Glutamatergic neuron (in vitro differentiated cells): ENCODE measurements around the gene COL6A1. TPM values are rescaled to one million over a fixed set of nuclear protein-coding genes. Genes with fewer than 3 reads are reported as not detected.

Source experiments
- DNase-seq: peaks from one replicate; pipeline ENCODE4 v3.0.0; 2022
- H3K27ac Mint-ChIP-seq: one replicate; pipeline ENCODE4 v1.8.0; 2020; ENCODE audit warnings: mild to moderate bottlenecking, mixed read lengths, inconsistent platforms; ENCODE audit not compliant: unreplicated experiment
- H3K27me3 Mint-ChIP-seq: one replicate; pipeline ENCODE4 v1.8.0; 2020; ENCODE audit warnings: mild to moderate bottlenecking, moderate library complexity, mixed read lengths, inconsistent platforms; ENCODE audit not compliant: unreplicated experiment
- H3K36me3 Mint-ChIP-seq: one replicate; pipeline ENCODE4 v1.8.0; 2020; ENCODE audit warnings: mild to moderate bottlenecking, mixed read lengths, inconsistent platforms; ENCODE audit not compliant: unreplicated experiment
- H3K4me1 Mint-ChIP-seq: one replicate; pipeline ENCODE4 v1.8.0; 2020; ENCODE audit warnings: mild to moderate bottlenecking, low read depth, mixed read lengths, inconsistent platforms; ENCODE audit not compliant: unreplicated experiment
- H3K4me3 Mint-ChIP-seq: one replicate; pipeline ENCODE4 v1.8.0; 2020; ENCODE audit warnings: mild to moderate bottlenecking, mixed read lengths, inconsistent platforms; ENCODE audit not compliant: unreplicated experiment
- H3K9me3 Mint-ChIP-seq: one replicate; pipeline ENCODE4 v1.8.0; 2020; ENCODE audit warnings: mild to moderate bottlenecking, moderate library complexity, mixed read lengths, inconsistent platforms; ENCODE audit not compliant: unreplicated experiment
- CTCF ChIP-seq: fragments of 200-600 bp; sonication (generic); IDR thresholded peaks from one replicate; pipeline ENCODE4 v1.5.0; 2021; ENCODE audit not compliant: partially characterized antibody, unreplicated experiment
- total RNA-seq: library from RNA; stranded (reverse); fragmentation: NEBNext Ultra II Directional; extraction: Animal tissue kit (Norgen Biotek cat#: 25700); gene quantifications from one replicate; pipeline ENCODE4 v1.2.1, GENCODE V29; 2021; ENCODE audit not compliant: unreplicated experiment

The COL6A1 gene
- total RNA-seq, 1 donor from 2014 or later, result 407 TPM

GRCh38 chr21:45945868-45946210, 35.7 kb upstream of the COL6A1 start:
- no peak overlapping the region for H3K4me3 Mint-ChIP-seq
- peaks cover 19% of the 10 kb centered on the region for H3K9me3 Mint-ChIP-seq
- H3K36me3 Mint-ChIP-seq, result peaks cover 18% of the 10 kb centered on the region
- peaks cover 3% of the 10 kb centered on the region for H3K4me1 Mint-ChIP-seq
- H3K27me3 Mint-ChIP-seq, result peaks cover 7% of the 10 kb centered on the region
- TF ChIP-seq CTCF, result no peak
- no peak for DNase-seq
- no peak overlapping the region for H3K27ac Mint-ChIP-seq

- no peak for DNase-seq
- Mint-ChIP-seq H3K27me3 (peaks cover 7% of the 10 kb centered on the region), H3K27ac (no peak overlapping the region), H3K4me1 (peaks cover 3% of the 10 kb centered on the region), H3K4me3 (no peak overlapping the region), H3K9me3 (peaks cover 15% of the 10 kb centered on the region), H3K36me3 (peaks cover 21% of the 10 kb centered on the region)
- no peak for TF ChIP-seq CTCF
Observed at GRCh38 chr21:45947296-45947695, 34.3 kb upstream of the COL6A1 start.

- H3K4me3 Mint-ChIP-seq, result no peak overlapping the region
- H3K36me3 Mint-ChIP-seq, result peaks cover 23% of the 10 kb centered on the region
- no peak for DNase-seq
- peaks cover 3% of the 10 kb centered on the region for H3K27me3 Mint-ChIP-seq
- no peak overlapping the region for H3K27ac Mint-ChIP-seq
- peaks cover 13% of the 10 kb centered on the region for H3K9me3 Mint-ChIP-seq
- no peak for TF ChIP-seq CTCF
- peaks cover 3% of the 10 kb centered on the region for H3K4me1 Mint-ChIP-seq
Observed at GRCh38 chr21:45947716-45948255, 33.8 kb upstream of the COL6A1 start.

GRCh38 chr21:45948576-45949141, 32.9 kb upstream of the COL6A1 start:
- no peak for TF ChIP-seq CTCF
- Mint-ChIP-seq H3K4me1 (peaks cover 3% of the 10 kb centered on the region), H3K27me3 (no peaks in the 10 kb centered on the region), H3K4me3 (no peak overlapping the region), H3K36me3 (peaks cover 22% of the 10 kb centered on the region), H3K9me3 (peaks cover 13% of the 10 kb centered on the region), H3K27ac (no peak overlapping the region)
- no peak for DNase-seq

- TF ChIP-seq CTCF, result no peak
- DNase-seq, result no peak
- H3K9me3 Mint-ChIP-seq, result peaks cover 13% of the 10 kb centered on the region
- no peak overlapping the region for H3K27ac Mint-ChIP-seq
- no peaks in the 10 kb centered on the region for H3K27me3 Mint-ChIP-seq
- H3K36me3 Mint-ChIP-seq, result peaks cover 22% of the 10 kb centered on the region
- H3K4me3 Mint-ChIP-seq, result no peak overlapping the region
- peaks cover 3% of the 10 kb centered on the region for H3K4me1 Mint-ChIP-seq
Observed at GRCh38 chr21:45949928-45950739, 31.4 kb upstream of the COL6A1 start.
